GM18508 (cell line): ENCODE measurements around the gene SPDYE16.
"Not testable (repeated sequence)": the region's sequence is repeated elsewhere in the genome, so short reads cannot be mapped to it uniquely, and the experiment has no call there.

ENCODE experiments used
- ATAC-seq: cut with Tn5 transposase; IDR thresholded peaks from one replicate; pipeline ENCODE4 v1.9.1; 2021; ENCODE audit warnings: moderate number of reproducible peaks; ENCODE audit not compliant: insufficient read depth, unreplicated experiment

Gene SPDYE16, protein sequence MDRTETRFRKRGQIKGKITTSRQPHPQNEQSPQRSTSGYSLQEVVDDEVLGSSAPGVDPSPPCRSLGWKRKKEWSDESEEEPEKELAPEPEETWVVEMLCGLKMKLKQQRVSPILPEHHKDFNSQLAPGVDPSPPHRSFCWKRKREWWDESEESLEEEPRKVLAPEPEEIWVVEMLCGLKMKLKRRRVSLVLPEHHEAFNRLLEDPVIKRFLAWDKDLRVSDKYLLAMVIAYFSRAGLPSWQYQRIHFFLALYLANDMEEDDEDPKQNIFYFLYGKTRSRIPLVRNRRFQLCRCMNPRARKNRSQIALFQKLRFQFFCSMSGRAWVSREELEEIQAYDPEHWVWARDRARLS

DNA sequence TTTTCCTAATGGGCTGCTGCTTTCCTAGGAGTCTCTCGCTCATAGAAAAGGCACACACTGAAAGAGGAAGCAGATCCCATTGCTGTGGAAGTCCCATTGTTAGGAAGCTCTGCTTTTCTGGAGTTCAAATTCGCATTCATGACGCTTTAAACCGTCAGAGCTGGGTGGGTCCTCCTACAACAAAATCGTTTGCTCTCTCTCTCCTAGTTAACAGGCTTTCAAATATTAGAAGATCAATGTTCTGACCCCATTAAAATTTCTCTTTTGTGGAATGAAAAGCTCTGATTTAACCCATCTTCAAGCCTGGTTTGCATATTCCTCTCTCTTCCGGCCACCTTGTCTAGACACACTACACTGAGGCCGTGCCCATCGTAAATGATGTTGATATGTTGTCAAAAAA is at the start of gene SPDYE16:
SPDYE16 (minus strand) TSS at position 101 of the 400 bp plus-strand sequence. CDS start 1,838 bp downstream, outside the sequence.
- ATAC-seq, result not testable (repeated sequence)

GRCh38 chr7:76592694-76593093 is 49.6 kb upstream of the SPDYE16 start:
- not testable (repeated sequence) for ATAC-seq

DNA sequence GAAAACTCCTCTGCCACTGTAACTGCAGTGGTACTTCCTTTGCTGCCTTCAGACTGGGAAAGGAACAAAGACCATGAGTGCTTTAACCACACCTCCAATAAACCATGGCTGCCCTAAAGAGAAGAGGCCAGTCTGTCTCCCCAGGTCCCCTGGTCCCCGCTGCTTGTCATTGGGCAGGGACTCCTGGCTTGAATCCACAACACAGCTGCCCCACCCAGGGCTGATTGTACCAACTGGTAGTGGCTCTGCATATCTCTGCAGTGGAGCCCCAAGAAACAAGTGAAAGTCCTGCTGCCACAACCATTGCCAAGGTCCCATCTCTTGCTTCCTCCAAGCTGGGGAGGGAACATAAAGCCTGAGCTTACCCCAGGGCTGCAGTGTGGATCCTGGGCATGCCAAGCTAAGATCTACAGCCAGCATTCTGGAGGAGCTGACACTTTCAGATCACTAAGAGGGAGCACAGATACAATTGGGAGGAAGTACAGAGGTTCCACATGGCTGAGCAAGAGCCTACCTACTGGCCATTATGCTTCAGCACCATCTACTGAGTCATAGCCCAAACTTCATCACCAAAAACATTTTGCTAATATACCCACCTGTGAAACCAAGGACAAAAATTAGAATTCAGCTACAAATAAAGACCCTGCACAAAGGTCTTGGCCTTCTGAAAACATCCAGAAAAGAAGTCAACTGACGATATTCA is 48.7 kb upstream of the SPDYE16 start:
- ATAC-seq, result peak; percentile 61

- ATAC-seq, result not testable (repeated sequence)
Measured at GRCh38 chr7:76591033-76591432, 47.9 kb upstream of the SPDYE16 start.

DNA sequence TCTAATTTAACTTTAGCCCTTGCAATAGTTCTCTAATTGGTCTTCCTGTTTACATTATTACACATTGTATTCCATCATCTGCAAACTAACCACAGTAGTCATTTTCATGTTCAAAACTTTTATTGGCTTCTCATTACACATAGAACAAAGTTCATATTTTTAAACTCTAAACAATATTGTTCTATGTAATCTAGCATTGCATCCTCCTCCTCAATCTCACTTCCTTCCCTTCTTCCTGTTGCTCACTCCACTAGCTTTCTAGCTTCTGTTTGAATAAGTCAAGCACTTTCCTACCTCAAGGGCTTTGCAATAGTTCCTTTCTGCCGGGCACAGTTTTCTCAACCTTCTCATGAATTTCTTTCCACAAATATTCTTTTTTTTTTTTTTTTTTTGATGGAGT is 45.5 kb upstream of the SPDYE16 start:
- not testable (repeated sequence) for ATAC-seq

- not testable (repeated sequence) for ATAC-seq
Measured at GRCh38 chr7:76586585-76587315, 43.7 kb upstream of the SPDYE16 start.

DNA sequence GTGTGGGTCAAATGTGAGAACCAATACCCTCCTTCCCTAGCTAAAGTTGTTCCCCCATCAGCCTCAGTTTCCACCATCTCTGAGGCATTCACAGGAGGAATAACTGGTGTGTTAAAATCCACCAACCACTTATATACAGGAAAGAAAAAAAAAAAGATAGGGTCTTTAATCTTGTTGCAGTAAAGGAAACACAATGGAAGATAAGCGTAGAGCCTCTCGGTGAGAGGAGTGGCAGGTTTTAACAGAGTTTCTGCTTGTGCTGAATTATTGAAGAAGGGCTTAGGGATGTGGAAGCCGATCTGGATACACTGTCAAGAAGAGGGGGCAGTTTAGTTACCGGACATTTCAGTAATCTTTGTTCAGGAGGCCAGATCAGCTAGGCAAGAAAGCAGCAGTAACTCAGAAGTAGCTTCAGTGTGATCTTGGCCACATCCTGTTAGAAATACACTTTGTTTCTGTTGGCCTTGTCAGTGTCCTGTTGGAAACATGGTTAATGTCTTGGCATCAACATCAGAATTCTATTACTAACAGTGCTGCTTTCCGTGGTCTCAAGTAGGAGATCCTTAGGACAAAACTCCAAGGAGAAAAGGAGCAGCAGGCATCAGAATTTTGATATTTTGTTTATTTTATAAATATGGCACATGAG is 40.7 kb upstream of the SPDYE16 start:
- not testable (repeated sequence) for ATAC-seq

DNA sequence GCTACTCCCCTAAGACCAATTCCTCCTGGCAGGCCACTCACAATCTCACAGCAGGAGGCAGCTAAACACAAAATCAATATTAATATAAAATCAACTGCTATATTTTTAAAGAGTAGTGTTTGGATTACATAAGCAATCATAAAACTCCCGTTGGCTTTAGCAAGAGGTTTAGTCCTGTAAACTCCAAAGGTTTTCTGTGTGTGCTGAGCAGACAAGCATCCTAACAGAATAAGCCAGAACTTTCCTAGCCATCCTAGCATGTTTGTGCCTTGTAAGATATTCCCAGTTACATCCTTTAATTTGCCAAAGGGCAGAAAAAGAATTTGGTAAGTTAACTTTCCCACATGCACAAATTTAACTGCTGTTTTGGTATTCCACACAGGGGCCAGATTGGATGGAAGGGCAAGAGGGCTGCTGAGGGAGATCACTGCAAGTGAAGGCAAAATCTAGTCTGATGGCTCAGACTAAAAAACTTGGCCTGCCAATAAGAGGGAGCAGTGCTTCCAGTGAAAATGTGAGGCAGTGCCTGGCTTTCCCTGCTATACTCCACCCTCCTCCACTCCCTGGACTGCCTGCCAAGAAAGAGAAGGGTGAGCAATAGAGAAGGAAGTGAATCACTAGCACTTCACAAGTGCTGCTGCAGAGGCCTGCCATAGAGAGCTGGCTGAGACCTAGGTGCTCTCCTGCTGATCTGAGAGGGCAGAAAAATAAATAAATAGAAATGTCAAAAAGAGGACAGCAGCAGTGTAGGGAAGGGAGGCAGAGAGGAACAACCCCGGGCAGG is 39.9 kb upstream of the SPDYE16 start:
- not testable (repeated sequence) for ATAC-seq

DNA sequence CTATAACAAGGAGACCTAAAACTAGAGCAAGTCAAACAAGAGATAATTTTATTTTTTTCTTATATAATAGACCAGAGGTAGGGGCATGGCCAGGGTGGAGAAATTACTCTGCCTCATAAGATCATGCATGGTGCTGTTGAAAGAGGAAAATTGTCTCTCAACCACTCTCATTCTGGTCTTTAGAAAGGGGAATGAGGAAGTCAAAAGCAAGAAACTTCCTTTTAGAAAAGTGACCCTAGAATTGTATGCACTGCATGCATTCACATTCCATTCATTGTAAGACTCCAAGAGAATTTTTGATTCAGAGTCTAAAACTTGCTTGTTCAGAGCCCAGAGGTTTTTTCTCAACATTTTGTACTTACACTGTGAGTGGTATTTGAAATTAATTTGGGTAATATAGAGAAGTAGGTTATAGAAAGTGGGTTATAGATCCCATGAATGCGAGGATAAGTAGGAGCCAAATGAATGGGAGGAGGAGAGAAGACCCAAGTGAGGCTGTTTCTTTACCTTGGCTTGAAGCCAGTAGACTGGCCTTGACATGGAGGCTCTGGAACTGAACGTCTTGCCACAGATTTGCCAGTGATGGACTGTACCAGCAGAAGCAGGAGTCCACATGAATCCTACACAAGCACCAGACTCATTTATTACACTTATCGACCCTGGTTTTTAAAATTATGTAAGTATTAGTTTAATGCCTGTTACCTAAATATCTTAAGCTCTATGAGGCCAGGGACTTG is 33.0 kb upstream of the SPDYE16 start:
- ATAC-seq, result not testable (repeated sequence)

DNA sequence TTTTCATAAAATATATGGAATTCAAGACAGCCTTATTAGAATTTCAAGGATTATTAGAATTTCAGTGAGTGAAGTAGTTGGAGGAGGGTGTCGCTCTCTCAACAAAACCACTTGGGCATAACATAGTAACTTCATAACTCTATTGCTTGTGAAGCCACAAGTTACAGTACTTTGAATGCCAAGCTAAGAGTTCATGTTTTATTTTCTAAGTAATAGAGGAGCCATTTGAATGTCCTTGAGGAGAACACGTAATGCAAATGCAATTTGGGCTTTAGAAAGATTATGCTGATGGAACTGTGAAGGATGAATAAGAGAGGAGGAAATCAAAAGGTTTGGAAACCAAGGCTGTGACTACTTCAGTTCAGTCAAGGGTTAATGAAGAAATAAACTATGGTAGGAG is 32.3 kb upstream of the SPDYE16 start:
- not testable (repeated sequence) for ATAC-seq

GRCh38 chr7:76572296-76572695 is 29.2 kb upstream of the SPDYE16 start:
- ATAC-seq, result not testable (repeated sequence)

- ATAC-seq, result not testable (repeated sequence)
Measured at GRCh38 chr7:76570324-76570775, 27.3 kb upstream of the SPDYE16 start.

GRCh38 chr7:76568742-76569141 is 25.6 kb upstream of the SPDYE16 start:
- ATAC-seq, result not testable (repeated sequence)

- ATAC-seq, result not testable (repeated sequence)
Measured at GRCh38 chr7:76567753-76568152, 24.7 kb upstream of the SPDYE16 start.

DNA sequence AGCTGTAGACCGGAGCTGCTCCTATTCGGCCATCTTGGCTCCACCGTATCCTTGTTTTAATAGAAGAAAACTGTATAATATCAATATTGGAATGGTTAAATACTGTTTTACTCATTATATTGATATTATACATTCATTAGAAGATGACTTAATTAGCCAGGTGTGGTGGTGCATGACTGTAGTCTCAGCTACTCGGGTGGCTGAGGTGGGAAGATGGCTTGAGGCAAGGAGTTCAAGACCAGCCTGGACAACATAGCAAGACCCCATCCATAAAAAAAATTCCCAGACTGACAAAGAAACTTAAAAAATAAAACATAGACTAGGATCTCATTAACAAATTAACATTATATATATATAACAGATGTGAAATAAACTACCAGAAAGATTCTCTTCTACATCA is 24.2 kb upstream of the SPDYE16 start:
- not testable (repeated sequence) for ATAC-seq

GRCh38 chr7:76565001-76565400 is 21.9 kb upstream of the SPDYE16 start:
- ATAC-seq, result not testable (repeated sequence)

DNA sequence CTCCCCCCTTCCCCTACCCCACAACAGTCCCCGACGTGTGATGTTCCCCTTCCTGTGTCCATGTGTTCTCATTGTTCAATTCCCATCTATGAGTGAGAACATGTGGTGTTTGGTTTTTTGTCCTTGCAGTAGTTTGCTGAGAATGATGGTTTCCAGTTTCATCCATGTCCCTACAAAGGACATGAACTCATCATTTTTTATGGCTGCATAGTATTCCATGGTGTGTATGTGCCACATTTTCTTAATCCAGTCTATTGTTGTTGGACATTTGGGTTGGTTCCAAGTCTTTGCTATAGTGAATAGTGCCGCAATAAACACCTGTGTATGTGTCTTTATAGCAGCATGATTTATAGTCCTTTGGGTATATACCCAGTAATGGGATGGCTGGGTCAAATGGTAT is 18.2 kb upstream of the SPDYE16 start:
- ATAC-seq, result not testable (repeated sequence)

GRCh38 chr7:76560157-76560556 is 17.1 kb upstream of the SPDYE16 start:
- not testable (repeated sequence) for ATAC-seq

- ATAC-seq, result not testable (repeated sequence)
Measured at GRCh38 chr7:76559685-76560084, 16.6 kb upstream of the SPDYE16 start.
